GM18519 (cell line): ENCODE data around the gene GRAMD4.

Experiments
- ATAC-seq: cut with Tn5 transposase; IDR thresholded peaks from one replicate; pipeline ENCODE4 v1.9.1; 2021; ENCODE audit warnings: mild to moderate bottlenecking, moderate library complexity; ENCODE audit not compliant: unreplicated experiment, low FRiP score

Gene GRAMD4

DNA sequence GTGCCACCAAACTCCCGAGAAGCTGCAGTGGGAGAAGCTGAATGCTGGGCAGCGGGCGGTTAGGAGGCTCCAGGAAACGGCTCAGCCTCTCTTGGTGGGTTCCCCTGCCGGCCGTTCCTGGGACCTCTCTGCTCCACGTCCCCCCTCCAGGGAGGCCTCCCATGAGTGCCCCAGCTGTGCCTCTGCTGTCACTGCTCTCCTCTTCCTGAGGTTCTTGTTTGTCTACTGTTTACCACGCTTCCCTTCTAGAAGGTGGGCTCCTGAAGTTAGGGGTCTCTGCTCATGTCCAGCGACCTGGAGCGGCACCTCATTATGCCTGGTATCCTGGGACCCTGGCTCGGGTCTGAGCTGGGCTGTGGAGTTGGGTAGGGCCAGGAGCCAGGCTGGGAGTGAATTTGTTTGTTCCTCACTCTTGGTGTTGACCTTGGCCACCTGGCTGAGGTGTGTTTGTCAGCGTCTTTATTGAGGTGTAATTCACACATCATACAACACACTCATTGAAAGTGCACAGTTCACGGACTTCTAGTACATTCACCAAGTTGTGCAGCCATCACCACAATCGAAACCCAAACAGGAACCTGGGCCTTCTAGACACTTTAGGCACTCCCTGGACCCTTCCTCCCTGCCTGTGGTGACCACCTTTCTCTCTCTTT, 37.8 kb upstream of the GRAMD4 start:
- ATAC-seq = no peak

DNA sequence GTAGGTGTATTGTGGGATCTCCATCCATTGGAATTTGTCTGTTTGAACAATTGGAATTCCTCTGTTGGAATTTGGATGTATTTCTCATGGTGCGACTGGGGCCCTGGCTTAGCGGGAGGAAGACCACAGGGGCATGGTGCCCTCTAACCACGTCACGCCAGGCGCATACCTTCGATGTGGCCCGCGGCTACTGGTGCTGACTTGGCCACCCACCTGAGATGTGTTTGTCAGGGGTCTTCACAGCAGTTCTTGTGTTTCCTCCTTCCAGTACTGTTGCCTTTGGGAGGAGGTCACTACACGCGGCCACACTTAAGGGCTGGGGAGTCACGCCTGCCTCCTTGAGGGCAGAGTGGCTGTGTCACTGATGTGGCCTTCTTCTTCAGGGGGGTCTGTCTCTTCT, 36.6 kb upstream of the GRAMD4 start:
- no peak for ATAC-seq

DNA sequence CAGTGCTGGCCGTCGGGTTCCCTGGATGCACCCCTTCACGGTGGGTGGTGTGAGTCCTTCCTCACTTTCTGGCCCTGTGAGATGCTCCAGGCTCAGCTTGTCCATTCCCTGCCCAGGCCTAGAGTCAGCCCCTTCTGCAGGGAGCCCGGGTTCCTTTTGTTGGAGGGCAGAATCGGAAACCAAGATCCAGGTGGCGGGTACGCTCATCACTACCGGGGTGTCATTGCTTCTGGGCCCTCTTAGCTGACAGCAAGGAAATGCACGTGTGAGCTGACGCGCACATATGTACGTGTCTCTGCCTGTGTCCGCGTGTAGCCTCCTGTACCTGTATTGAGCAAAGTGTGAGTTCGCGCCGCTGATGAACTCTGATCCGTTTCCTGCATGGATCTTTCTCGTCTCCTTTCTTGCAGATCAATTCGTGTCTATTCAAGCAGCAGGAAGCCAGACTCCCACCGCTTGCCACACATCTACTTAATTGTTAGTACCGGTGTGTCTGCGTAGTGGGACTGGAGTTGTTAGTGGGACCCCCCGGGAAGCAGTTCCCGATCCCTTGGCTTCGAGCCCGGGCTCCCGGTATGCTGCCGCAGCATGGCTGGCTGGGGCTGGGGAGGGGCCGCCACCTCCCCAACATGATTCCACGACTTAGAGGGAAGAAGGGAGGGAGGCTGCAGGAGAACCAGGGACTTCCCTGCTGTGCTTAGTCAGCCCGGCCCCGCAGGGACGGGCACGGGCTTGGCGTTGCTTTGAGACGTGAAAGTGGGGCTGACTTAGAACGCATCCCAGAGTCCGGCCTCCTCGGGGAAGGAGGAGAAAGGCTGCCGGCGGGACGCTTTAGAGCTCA, 35.9 kb upstream of the GRAMD4 start:
- ATAC-seq = no peak

DNA sequence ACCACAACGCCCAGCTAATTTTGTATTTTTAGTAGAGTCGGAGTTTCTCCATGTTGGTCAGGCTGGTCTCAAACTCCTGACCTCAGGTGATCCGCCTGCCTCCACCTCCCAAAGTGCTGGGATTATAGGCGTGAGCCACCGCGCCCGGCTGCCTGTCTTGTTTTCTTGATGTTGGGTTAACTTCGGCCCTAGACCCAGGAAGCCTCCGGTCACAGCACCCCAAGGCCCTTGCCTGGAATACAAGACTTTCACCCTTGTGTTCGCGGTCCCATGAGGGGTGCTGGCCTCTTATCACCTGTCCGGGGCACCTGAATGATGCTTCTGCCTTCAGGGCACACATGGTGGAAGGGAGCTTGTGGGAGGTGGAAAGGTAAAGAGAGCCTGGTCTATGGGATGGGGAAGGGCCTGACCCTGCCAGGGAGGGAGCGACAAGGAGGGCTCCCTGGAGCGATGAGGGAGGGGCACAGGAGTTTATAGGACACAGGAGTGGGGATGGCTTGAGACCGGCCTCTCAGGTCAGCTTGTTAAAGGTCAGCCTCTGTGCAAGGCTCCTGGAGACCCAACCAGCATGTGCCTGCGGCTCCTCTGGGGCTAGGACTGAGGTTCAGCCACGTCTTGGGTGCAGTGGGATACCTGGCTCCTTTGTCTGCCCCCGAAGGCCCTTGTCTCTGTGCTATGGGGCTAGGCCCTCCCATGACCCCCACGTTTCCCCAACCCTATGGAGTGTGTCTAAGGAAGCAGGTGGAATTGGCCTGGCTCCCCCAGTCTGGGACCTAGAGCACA, 34.7 kb upstream of the GRAMD4 start:
- ATAC-seq = no peak

DNA sequence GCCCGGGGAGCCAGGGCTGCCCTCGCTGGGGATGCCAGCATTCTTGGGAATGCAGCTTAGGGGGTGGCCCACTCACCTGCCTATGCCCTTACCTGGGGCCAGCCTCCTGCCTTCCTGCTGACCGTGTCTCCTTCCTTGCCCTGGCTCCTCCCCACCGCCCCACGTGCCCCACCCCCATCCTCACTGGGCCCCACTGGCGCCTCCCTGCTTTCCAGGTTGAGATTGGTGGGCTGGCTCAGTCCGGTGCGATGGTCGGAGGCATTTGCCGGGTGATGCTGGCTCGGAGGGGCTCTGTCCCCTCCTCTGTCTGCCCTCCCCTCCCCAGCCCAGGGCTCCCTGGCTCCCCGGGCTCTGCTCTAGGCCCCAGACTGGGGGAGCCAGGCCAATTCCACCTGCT, 34.1 kb upstream of the GRAMD4 start:
- ATAC-seq = no peak

DNA sequence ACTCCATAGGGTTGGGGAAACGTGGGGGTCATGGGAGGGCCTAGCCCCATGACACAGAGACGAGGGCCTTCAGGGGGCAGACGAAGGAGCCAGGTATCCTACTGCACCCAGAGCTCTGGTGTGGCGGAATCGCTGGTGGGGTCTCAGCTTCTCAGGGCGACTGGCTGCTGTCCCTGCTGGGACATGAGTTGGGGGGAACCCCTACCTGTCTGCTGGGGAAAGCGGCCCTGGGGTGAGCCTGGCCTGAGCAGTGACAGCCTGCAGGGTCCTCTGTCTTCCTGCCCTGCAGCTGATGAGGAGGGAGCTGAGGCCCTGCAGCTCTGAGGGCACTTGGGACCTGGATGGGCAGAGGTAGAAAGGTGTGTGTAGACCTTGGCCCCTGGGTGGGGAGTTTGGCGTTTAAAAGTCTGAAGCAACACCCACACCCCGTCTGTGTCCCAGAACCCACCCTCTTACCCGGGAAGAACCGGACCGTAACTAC, 33.6 kb upstream of the GRAMD4 start:
- no peak for ATAC-seq

DNA sequence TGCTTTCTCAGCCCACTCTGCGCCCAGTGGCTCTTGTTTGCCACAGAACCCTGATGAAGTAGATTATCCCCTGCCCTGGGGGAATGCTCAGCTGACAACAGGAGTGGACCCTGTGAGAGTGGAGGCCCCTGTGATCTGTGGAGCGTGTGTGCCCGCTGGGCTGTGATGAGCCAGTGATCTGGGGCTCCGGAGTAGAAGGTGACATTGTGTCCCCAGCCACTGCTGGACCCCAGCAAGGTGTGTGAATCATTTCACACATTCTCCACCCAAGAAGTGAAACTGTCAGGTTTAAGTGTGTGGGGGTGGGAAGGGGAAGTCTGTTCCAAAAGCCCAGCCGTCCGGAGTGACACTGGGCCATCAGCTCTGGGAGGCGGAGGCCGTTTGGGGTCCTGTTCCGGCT, 33.1 kb upstream of the GRAMD4 start:
- no peak for ATAC-seq

DNA sequence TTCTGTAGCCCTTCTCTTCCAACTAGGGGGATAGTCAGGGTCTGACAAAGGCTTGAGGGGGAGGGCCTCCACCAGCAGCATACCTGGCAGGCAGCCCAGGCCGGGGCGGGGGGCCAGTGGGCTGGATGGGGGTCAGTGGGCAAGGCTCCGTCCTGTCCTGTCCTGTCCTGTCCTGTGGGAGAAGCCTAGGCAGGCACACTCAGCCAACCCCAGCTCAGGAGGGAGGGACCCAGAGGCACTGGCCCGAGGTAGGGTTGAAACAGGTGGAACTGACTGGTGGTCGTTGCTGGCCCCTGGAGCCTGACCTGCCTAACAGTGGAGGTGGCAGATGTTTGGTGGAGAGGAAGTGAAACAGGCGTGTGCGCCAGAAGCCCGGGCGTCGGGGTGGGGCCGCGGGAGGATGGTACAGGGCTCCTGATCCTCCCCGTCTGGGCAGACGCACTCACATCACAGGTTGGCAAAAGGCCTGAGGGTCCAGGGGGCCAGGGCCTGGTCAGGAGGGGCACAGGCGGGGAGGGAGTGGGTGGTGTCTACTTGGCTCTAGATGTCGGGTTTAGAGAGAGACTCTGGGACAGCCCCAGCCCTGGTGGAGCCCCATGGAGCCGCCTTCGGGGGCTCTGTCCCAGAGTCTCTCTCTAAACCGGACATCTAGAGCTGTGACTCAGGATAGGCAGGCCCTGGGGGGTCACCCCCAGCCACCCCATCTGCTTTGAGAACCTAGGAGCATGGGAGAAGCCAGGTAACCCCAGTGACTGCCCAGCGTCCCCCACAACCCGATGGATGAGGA, 32.5 kb upstream of the GRAMD4 start:
- ATAC-seq = no peak

DNA sequence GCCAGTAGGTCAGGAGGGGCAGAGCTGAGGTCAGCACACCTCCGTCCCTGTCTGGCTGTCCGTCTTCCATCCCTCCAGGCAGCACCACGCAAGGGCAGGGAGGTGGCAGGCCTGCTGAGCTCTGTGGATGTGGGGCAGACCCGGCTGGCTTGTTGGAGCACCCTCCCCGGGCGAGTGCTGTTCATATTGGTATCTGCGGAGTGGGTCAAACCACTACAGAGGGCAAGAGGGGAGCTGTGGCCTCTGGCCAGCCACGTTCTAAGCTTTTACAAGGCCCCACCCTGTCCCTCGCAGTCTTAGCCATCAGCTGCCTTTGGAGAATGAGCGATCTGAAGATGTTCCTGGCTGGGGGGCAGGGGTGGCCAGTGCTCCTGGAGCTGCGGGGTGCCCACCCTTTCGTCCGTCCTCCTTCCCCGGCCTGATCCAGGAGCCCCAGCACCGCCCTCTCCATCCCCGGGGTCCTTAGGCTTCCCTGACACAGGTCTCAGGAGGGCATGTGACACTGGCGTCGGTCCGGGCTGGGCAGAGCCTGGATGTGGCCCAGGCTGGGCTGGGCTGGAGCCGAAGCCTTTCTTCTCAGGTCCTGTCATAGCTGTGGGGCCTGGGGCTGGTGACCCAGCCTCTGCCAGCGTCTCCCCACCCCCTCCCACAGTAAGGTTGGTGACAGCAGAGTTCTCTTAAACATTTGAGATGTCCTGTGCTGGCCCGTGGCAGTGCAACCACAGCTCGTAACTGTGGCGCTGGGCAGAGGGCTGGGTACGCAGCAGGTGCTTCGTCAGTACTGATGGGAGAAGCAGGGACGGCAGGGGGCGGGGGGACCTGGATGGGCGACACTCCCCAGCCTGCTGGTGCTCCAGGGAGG, 31.7 kb upstream of the GRAMD4 start:
- no peak for ATAC-seq

DNA sequence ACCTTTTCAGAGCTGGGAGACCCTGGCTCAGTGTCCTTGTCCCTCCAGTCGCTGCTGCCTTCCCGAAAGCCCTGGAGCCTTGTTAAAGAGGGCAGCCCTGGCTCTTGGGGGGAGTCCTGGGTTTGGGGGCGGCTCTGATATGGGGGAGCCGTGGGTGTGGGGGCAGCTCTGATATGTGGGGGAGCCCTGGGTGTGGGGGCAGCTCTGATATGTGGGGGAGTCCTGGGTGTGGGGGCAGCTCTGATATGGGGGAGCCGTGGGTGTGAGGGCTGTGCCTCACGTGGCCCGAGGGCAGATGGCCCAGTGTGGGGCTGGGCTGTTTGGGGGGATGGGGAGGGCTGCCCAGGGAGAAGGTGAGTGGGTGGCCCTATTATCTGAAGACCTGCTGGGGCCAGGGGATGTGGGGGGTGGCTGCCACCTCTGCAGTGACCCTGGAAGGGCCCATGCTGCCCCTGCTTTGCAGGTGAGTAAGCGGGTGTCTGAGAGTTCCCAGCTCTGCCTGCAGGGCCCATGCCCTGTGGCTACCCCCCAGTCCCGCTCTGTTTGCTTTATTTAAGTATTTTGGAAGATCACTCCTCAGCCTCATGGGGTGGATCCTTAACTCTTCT, 30.9 kb upstream of the GRAMD4 start:
- no peak for ATAC-seq

DNA sequence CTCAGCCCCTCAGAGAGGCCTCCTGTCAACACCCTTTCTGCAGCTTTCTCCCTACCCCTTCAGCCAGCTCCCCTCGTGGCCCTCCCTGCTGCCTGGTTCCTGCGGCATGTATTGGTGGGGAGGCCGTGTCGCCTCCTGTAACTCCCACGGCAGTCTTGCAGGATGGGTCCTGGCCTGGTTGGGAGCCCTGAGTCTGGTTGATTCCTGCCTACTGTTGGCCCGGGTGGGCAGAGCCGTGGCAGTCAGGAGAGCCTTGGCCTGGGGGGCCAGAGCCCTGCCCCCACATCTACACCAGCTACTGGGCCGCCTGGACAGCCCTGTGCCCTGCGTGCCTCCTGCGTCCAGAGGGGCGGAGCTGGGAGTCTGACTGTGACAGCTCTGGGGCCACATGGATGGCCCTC, 30.3 kb upstream of the GRAMD4 start:
- no peak for ATAC-seq

DNA sequence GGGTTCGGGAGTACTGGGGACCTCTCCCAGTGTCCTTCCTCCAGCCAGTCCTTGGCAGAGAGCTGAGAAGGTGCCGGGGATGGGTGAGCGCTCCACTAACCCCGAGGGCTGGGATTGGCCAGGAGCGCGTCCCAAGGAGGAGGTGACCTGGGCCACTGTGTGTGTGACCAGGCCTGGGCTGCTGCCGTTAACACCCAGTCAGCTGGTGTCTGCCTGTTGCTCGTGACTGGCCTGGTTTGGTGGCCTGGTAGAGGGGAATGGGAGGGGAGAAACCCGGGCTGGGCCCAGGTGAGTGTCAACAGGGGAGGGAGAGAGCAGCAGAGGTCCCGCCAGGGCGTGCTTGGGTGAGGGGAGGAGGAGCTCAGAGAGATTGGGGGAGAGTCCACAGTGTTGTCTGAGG, 29.9 kb upstream of the GRAMD4 start:
- ATAC-seq = no peak

DNA sequence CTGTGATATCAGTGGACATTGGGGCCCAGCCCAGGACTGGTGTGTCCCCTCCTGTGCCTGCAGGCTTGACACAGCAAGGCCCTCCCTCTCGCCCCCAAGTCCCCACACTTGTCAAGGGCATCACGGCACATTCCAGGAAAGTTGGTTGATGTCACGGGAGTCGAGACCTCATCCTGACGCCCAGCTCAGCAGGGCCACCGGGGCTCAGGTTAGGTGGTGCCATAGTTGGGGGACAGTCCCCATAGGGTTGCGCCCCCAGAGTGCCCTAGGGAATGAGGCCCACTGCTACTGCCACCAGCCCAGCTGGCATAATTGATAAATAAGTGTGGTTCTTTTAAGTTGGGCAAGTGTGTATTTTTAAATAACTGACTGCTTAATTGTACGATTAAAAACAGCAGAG, 28.3 kb upstream of the GRAMD4 start:
- no peak for ATAC-seq

DNA sequence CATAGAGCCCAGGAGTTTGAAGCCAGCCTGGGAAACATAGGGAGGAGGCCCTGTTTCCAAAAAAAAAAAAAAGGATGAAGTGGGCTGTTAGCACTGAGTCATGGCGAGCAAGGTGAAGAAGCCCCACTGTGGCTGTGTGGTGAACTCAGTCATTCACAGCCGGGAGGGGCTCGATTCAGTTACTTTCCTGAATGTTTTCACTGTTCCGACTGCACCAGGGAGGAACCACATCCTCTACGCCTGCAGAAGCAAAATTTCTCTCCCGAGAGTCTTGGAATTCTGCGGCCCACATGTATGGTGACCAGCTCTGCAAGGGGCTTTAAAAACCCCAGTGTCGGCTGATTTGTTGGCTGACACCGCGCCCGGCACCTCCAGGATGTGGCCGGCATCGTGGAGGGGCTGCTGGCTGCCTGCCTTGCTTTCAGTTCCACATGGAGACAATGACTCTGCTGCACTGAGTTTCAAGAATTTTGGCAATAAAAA, 27.8 kb upstream of the GRAMD4 start:
- ATAC-seq = no peak

DNA sequence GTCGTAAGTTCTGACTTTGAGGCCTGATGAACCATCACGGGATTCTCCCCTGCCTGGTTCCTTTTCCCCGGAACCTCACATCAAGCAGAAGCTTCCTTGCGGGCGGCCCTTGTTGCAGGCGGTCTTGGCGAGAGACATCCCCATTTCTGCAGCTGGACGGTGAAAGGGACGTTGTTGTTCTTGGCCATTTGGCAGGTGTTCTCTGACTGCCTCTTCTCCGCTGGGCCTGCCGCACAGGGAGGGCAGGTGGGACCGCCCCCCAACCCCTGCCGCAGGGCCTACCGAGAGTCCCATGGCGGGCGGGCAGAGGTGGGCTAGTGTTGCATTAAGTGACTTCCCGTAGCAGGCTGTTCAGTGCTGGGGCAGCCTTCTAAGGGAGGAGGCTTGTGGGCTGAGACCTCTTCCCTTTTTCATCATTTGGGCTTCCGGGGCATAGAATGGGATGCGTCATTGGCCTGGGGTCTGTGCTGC, 26.9 kb upstream of the GRAMD4 start:
- no peak for ATAC-seq

DNA sequence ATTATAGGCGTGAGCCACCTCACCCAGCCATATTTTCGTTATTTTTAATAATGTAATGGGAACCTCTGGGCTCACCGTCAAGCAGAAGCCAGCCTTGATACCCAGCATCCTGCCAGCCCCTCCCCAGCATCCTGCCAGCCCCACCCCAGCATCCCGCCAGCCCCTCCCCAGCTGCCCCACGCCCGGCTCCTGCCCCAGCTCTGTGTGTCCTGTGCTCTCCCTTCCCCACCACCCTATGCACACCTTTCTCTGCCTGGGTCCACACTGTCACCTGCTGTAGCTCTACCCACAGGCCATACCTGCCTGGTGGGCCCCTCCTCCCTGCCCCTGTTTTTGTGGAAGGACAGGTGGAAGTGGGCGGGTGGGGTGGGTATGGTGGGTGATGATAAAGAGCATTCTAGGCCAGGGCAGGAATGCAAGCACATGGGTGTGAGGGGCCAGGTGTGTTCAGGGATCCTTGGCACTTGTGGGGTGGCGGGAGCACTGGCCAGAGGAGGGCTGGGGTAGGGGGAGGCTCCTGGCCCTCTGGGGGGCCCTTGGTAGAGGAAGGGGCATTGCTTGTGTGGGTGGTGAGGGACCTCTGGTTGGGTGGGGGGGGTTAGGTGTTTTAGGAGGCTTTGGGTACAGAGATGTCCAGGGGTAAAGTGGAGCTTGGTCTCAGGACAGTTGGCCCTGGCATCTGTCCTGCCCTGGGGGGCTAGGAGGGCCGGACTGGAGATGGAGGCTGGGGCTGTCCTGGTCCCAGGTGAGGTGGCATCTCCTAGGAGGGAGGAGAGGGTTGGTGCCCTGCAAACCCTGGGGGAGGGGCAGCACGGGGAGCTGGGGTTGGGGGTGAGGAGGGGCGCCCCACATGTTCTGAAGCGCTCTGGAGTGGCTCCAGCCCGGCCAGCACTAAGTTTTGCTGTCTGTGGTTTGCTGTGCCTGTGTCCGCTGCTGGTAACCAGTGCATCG, 25.9 kb upstream of the GRAMD4 start:
- no peak for ATAC-seq

DNA sequence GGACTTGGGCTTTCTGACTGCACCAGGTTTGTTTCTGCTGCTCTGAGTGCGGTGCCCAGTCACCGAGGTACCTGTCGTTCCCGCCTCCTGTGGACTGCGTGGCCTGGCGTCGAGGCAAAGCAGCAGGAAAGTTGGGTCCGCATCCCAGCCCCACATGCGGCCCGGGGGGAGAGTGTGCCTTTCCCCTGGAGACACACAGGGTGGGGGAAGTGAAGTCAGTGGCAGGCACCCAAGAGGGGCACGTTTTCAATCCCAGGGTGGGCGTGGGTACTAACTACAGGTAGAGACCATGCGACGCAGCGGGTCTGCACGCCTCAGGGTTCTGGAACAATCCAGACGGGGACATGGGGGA, 25.3 kb upstream of the GRAMD4 start:
- ATAC-seq = no peak

DNA sequence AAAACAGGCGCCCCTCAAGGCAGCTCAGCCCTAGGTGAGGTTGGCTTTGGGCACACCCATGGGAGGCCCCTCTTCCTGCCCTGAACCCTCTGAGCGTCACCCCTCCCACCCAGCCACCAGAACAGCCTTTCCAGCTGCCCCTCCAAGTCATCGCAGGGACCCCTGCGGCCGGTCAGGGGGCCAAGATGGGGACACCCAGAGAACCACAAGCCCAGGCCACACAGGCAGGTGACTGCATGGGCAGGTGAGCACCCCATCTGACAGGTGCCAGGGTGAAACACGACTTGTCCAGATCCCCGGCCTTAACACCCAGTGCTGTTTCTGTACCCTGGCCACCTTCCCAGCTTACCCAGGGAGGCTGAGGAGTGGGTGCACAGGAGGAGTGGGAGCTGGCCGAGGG, 24.6 kb upstream of the GRAMD4 start:
- ATAC-seq = no peak
